HepG2 (cell line): Measurements from ENCODE around the gene CIAO2B. TPM values are rescaled to one million over a fixed set of nuclear protein-coding genes. Genes with fewer than 3 reads are reported as not detected.

Experiments
- CENPX ChIP-seq: sonication (generic); formaldehyde crosslinking; IDR thresholded peaks from 2 replicates; pipeline ENCODE4 v1.9.0; 2021; ENCODE audit warnings: mild to moderate bottlenecking, missing genetic modification reagents, moderate library complexity
- EP300 ChIP-seq, 3 experiments: sonication (generic) in 1 of 3; formaldehyde crosslinking in 1 of 3; IDR thresholded peaks; 2 replicates each; pipeline versions ENCODE4 v1.5.1 to v1.6.1; 2011 to 2020; ENCODE audit warnings: low read depth in 2 of 3, low read length in 2 of 3, borderline replicate concordance in 1 of 3, improper control_type of control experiment in 1 of 3, mild to moderate bottlenecking in 1 of 3, missing genetic modification reagents in 1 of 3, moderate library complexity in 1 of 3
- ERF ChIP-seq: IDR thresholded peaks from 2 replicates; pipeline ENCODE4 v1.6.1; 2018; ENCODE audit warnings: missing biosample characterization, missing genetic modification reagents
- KLF13 ChIP-seq: sonication (generic); formaldehyde crosslinking; IDR thresholded peaks from 2 replicates; pipeline ENCODE4 v1.4.0; 2020; ENCODE audit warnings: mild to moderate bottlenecking, missing genetic modification reagents
- NFKB2 ChIP-seq: sonication (generic); formaldehyde crosslinking; IDR thresholded peaks from 2 replicates; pipeline ENCODE4 v1.4.0; 2020; ENCODE audit warnings: missing genetic modification reagents, borderline replicate concordance
- SPEN ChIP-seq: sonication (generic); formaldehyde crosslinking; IDR thresholded peaks from 2 replicates; pipeline ENCODE4 v1.5.1; 2020; ENCODE audit warnings: low read depth, mild to moderate bottlenecking, missing genetic modification reagents
- WIZ ChIP-seq: sonication (generic); formaldehyde crosslinking; IDR thresholded peaks from 2 replicates; pipeline ENCODE4 v1.5.1; 2020; ENCODE audit warnings: mild to moderate bottlenecking, missing genetic modification reagents
- ZFYVE20 ChIP-seq: sonication (generic); formaldehyde crosslinking; IDR thresholded peaks from 2 replicates; pipeline ENCODE4 v1.8.0; 2023; ENCODE audit warnings: low read depth, mild to moderate bottlenecking, moderate library complexity, missing genetic modification reagents, borderline replicate concordance
- ZNF543 ChIP-seq: sonication (generic); formaldehyde crosslinking; IDR thresholded peaks from 2 replicates; pipeline ENCODE4 v1.4.0; 2020; ENCODE audit warnings: mild to moderate bottlenecking, missing genetic modification reagents
- ZNF850 ChIP-seq: sonication (generic); formaldehyde crosslinking; conservative IDR thresholded peaks from 2 replicates; pipeline ENCODE4 v1.9.0; 2021; ENCODE audit warnings: mild to moderate bottlenecking, missing genetic modification reagents
- ZXDC ChIP-seq: sonication (generic); formaldehyde crosslinking; IDR thresholded peaks from 2 replicates; pipeline ENCODE4 v1.5.0; 2020; ENCODE audit warnings: mild to moderate bottlenecking, missing genetic modification reagents
- polyA plus RNA-seq, 8 experiments: library from polyadenylated mRNA; depleted of rRNA in 3 of 8; stranded (reverse) in 7 of 8; unstranded in 1 of 8; fragments of >200 nt; fragmentation: Illumina TruSeq in 4 of 8; extraction: Trizol in 4 of 8; gene quantifications; 2 replicates each; pipeline versions ENCODE4 v1.2.1 to v1.2.3, GENCODE V29; 2011 to 2016; ENCODE audit warnings: low read depth in 4 of 8, missing spikeins in 1 of 8, mixed read lengths in 1 of 8; ENCODE audit not compliant: insufficient read depth in 1 of 8
- total RNA-seq, 5 experiments: library from RNA; depleted of rRNA; stranded (reverse); fragments of >200 nt; fragmentation: Illumina TruSeq; extraction: Trizol; gene quantifications; 2 replicates each; pipeline ENCODE4 v1.2.3, GENCODE V29; 2016; ENCODE audit warnings: low read depth in 1 of 5
- TF ChIP-seq, protein P1 (sequence below), 2 experiments: fragments of 450-650 bp in 1 of 2; sonication (generic) in 1 of 2; formaldehyde crosslinking in 1 of 2; IDR thresholded peaks; 2 replicates each; pipeline versions ENCODE4 v1.6.1 to v1.8.0; 2016 to 2022; ENCODE audit warnings: antibody characterized with exemption in 1 of 2, mild to moderate bottlenecking in 1 of 2, missing genetic modification reagents in 1 of 2
- TF ChIP-seq, protein P2 (sequence below): sonication (generic); formaldehyde crosslinking; IDR thresholded peaks from 2 replicates; pipeline ENCODE4 v1.4.0; 2020; ENCODE audit warnings: missing genetic modification reagents

Gene CIAO2B
- total and polyA plus RNA-seq, 2 of the 13 experiments (the other 11 are each of a cell fraction or from before 2014, with no cell fraction given), result 157 to 293 TPM

DNA sequence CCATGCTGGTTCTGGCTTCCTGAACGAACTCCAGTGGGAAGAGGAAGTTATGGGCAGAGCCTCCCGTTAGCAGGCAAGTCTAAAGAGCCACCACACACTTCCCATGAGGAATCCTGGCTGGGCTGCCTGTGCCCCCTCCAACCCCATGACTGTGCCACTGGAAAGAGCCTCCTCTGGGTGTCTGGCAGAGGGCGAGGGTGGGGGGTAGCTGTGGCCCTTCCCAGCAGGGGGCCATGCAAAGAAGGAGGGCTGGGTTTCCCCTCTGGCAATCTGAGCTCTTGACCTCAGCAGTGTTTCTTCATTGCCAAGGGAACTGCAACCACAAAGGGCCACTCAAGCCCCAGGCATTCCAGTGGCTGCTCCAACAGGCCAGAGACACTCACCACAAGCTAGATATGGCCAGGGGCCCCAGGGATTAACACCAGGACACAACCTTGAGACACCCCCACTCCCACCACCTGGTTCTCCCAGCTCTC lies 7.2 kb downstream of the CIAO2B start (continued):
- TF ChIP-seq, protein P1, sequence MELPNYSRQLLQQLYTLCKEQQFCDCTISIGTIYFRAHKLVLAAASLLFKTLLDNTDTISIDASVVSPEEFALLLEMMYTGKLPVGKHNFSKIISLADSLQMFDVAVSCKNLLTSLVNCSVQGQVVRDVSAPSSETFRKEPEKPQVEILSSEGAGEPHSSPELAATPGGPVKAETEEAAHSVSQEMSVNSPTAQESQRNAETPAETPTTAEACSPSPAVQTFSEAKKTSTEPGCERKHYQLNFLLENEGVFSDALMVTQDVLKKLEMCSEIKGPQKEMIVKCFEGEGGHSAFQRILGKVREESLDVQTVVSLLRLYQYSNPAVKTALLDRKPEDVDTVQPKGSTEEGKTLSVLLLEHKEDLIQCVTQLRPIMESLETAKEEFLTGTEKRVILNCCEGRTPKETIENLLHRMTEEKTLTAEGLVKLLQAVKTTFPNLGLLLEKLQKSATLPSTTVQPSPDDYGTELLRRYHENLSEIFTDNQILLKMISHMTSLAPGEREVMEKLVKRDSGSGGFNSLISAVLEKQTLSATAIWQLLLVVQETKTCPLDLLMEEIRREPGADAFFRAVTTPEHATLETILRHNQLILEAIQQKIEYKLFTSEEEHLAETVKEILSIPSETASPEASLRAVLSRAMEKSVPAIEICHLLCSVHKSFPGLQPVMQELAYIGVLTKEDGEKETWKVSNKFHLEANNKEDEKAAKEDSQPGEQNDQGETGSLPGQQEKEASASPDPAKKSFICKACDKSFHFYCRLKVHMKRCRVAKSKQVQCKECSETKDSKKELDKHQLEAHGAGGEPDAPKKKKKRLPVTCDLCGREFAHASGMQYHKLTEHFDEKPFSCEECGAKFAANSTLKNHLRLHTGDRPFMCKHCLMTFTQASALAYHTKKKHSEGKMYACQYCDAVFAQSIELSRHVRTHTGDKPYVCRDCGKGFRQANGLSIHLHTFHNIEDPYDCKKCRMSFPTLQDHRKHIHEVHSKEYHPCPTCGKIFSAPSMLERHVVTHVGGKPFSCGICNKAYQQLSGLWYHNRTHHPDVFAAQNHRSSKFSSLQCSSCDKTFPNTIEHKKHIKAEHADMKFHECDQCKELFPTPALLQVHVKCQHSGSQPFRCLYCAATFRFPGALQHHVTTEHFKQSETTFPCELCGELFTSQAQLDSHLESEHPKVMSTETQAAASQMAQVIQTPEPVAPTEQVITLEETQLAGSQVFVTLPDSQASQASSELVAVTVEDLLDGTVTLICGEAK (IDR thresholded peaks at IDR 0.05), result no peak
- TF ChIP-seq, protein P1 (CRISPR knock-in tag; IDR thresholded peaks at IDR 0.05), result no peak
- TF ChIP-seq CENPX (CRISPR knock-in tag), result no peak
- 0 out of 2 replicates have a peak, but pooled peaks have one; percentile 8 for TF ChIP-seq NFKB2 (CRISPR knock-in tag)
- no peak for TF ChIP-seq SPEN
- 0 out of 2 replicates have a peak, but pooled peaks have one; percentile 16 for TF ChIP-seq ERF (CRISPR knock-in tag)
- TF ChIP-seq ZXDC (CRISPR knock-in tag), result no peak
- TF ChIP-seq WIZ (CRISPR knock-in tag), result no peak
- peak in 1 of 2 experiments; percentile 64; a peak in 1 of 4 replicates for TF ChIP-seq EP300 (IDR thresholded peaks at IDR 0.05; ENCODE audit: low read depth in 2 of 2, low read length in 2 of 2)
- TF ChIP-seq EP300 (CRISPR knock-in tag; IDR thresholded peaks at IDR 0.05; ENCODE audit: borderline replicate concordance), result 0 out of 2 replicates have a peak, but pooled peaks have one; percentile 26
- TF ChIP-seq ZFYVE20 (CRISPR knock-in tag), result no peak
- TF ChIP-seq ZNF543, result no peak
- TF ChIP-seq ZNF850 (CRISPR knock-in tag), result no peak
- TF ChIP-seq, protein P2, sequence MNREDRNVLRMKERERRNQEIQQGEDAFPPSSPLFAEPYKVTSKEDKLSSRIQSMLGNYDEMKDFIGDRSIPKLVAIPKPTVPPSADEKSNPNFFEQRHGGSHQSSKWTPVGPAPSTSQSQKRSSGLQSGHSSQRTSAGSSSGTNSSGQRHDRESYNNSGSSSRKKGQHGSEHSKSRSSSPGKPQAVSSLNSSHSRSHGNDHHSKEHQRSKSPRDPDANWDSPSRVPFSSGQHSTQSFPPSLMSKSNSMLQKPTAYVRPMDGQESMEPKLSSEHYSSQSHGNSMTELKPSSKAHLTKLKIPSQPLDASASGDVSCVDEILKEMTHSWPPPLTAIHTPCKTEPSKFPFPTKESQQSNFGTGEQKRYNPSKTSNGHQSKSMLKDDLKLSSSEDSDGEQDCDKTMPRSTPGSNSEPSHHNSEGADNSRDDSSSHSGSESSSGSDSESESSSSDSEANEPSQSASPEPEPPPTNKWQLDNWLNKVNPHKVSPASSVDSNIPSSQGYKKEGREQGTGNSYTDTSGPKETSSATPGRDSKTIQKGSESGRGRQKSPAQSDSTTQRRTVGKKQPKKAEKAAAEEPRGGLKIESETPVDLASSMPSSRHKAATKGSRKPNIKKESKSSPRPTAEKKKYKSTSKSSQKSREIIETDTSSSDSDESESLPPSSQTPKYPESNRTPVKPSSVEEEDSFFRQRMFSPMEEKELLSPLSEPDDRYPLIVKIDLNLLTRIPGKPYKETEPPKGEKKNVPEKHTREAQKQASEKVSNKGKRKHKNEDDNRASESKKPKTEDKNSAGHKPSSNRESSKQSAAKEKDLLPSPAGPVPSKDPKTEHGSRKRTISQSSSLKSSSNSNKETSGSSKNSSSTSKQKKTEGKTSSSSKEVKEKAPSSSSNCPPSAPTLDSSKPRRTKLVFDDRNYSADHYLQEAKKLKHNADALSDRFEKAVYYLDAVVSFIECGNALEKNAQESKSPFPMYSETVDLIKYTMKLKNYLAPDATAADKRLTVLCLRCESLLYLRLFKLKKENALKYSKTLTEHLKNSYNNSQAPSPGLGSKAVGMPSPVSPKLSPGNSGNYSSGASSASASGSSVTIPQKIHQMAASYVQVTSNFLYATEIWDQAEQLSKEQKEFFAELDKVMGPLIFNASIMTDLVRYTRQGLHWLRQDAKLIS (CRISPR knock-in tag), result no peak
- no peak for TF ChIP-seq KLF13 (CRISPR knock-in tag)
